ENCODE data around the gene TFDP1.

GRCh38 chr13:113554333-113554700 lies 30.2 kb upstream of the TFDP1 start:
- no peak for TF ChIP-seq MAFK (IDR thresholded peaks at IDR 0.05; ENCODE audit: low read depth, low read length)
- no peak for TF ChIP-seq RFX5 (IDR thresholded peaks at IDR 0.05; ENCODE audit: low read depth, low read length)
- no peak for TF ChIP-seq CTCF (conservative IDR thresholded peaks at IDR 0.05; ENCODE audit: low read depth, low read length)
- no peak for TF ChIP-seq POLR2A (IDR thresholded peaks at IDR 0.05; ENCODE audit: low read depth, low read length)
- TF ChIP-seq BHLHE40 (IDR thresholded peaks at IDR 0.05; ENCODE audit: low read depth, low read length): no peak
- no peak for TF ChIP-seq CEBPB (IDR thresholded peaks at IDR 0.05; ENCODE audit: low read depth, low read length)
- no peak for TF ChIP-seq RAD21 (IDR thresholded peaks at IDR 0.05; ENCODE audit: low read length)
- TF ChIP-seq USF2 (IDR thresholded peaks at IDR 0.05; ENCODE audit: low read depth, low read length): no peak
- no peak for TF ChIP-seq MXI1 (IDR thresholded peaks at IDR 0.05; ENCODE audit: borderline replicate concordance, low read depth, low read length)
- no peak for TF ChIP-seq NFE2L2 (IDR thresholded peaks at IDR 0.05; ENCODE audit: low read depth, low read length)
- no peak for TF ChIP-seq ELK1 (IDR thresholded peaks at IDR 0.05; ENCODE audit: borderline replicate concordance, low read depth, low read length)
- no peak for TF ChIP-seq MAZ (IDR thresholded peaks at IDR 0.05; ENCODE audit: borderline replicate concordance, low read depth, low read length)
- TF ChIP-seq SMC3 (IDR thresholded peaks at IDR 0.05; ENCODE audit: low read depth, low read length): no peak
